ENCODE measurements around the gene ATXN7L1. TPM values are rescaled to one million over a fixed set of nuclear protein-coding genes. Genes with fewer than 3 reads are reported as not detected.
A peak's percentile ranks its signal among the peaks of the same experiment; 100 is the strongest.

ATXN7L1 gene
- polyA plus RNA-seq, 1 of the 3 experiments (the other 2 are of a cell fraction), result 6.0 TPM

- no peak for DNase-seq
- H2AFZ ChIP-seq (ENCODE audit: low read depth), result no peak overlapping the region
- POLR2A ChIA-PET, result no interaction called here
- H3F3A ChIP-seq (replicated peaks; ENCODE audit: insufficient read depth), result peaks cover 10% of the 10 kb centered on the region
- TF ChIP-seq MXI1 (IDR thresholded peaks at IDR 0.05; ENCODE audit: low read depth, low read length) (no peak), YY1 (IDR thresholded peaks at IDR 0.05; ENCODE audit: low read depth) (no peak), POLR2AphosphoS5 (IDR thresholded peaks at IDR 0.05; ENCODE audit: low read depth, low read length) (no peak), ZBTB33 (IDR thresholded peaks at IDR 0.05; ENCODE audit: borderline replicate concordance, low read depth) (no peak), RFX5 (IDR thresholded peaks at IDR 0.05; ENCODE audit: low read length) (no peak), EZH2phosphoT487 (IDR thresholded peaks at IDR 0.05; ENCODE audit: borderline replicate concordance, low read depth) (no peak)
- no peaks in the 10 kb centered on the region for H4K20me1 ChIP-seq (ENCODE audit: insufficient read depth)
- H3K27ac ChIP-seq (ENCODE audit: low read depth in 2 of 2, low read length in 1 of 2), result peak overlapping the region in 1 of 2 experiments; percentile 90; a peak in 2 of 4 replicates
- 0 out of 2 replicates have a peak overlapping the region, but pooled peaks have one; percentile 22 for H3K4me2 ChIP-seq
- no peaks in the 10 kb centered on the region for H3K79me2 ChIP-seq (ENCODE audit: insufficient read depth)
- no peaks in the 10 kb centered on the region for H3K9me2 ChIP-seq
- no peak overlapping the region for H3K4me3 ChIP-seq (ENCODE audit: low read depth in 2 of 2, low read length in 1 of 2)
- no peaks in the 10 kb centered on the region for H3K36me3 ChIP-seq (replicated peaks in 1 of 2; ENCODE audit: control insufficient read depth in 1 of 2, insufficient read depth in 2 of 2, low read length in 1 of 2)
- no peak overlapping the region for H3K9ac ChIP-seq
- no peaks in the 10 kb centered on the region for H3K9me3 ChIP-seq
- 94% methylated on average over 4 of the region's 4 CpGs for WGBS (ENCODE audit: low lambda C conversion rate)
- peaks cover 11 to 44% of the 10 kb centered on the region in 2 experiments for H3K4me1 ChIP-seq (ENCODE audit: control insufficient read depth in 1 of 2, insufficient read depth in 2 of 2, low read depth in 1 of 2, low read length in 1 of 2)
- no peaks in the 10 kb centered on the region for H3K27me3 ChIP-seq (ENCODE audit: insufficient read depth)
- CTCF ChIA-PET, result interaction anchor here (0.7 to 1.6 kb wide), 5 partner anchors 9 to 177 kb away, joined by 3 to 5 read pairs (median 3); no protein-coding TSS in a partner anchor
Observed at GRCh38 chr7:105831824-105832535, 44.4 kb downstream of the ATXN7L1 start.

GRCh38 chr7:105831302-105831620, 45.1 kb downstream of the ATXN7L1 start:
- Histone ChIP-seq H3K27ac (ENCODE audit: low read depth in 2 of 2, low read length in 1 of 2) (peak overlapping the region; percentile 70 to 90; a peak in 3 of 4 replicates), H3K4me2 (peak overlapping the region; percentile 38), H2AFZ (ENCODE audit: low read depth) (no peak overlapping the region), H3K36me3 (replicated peaks in 1 of 2; ENCODE audit: control insufficient read depth in 1 of 2, insufficient read depth in 2 of 2, low read length in 1 of 2) (no peaks in the 10 kb centered on the region), H3K4me1 (ENCODE audit: control insufficient read depth in 1 of 2, insufficient read depth in 2 of 2, low read depth in 1 of 2, low read length in 1 of 2) (peaks cover 11 to 51% of the 10 kb centered on the region in 2 experiments), H3F3A (replicated peaks; ENCODE audit: insufficient read depth) (peaks cover 10% of the 10 kb centered on the region), H3K9ac (no peak overlapping the region; the same call in 1 of the 2 replicates), H4K20me1 (ENCODE audit: insufficient read depth) (no peaks in the 10 kb centered on the region), H3K79me2 (ENCODE audit: insufficient read depth) (no peaks in the 10 kb centered on the region), H3K9me2 (no peaks in the 10 kb centered on the region), H3K4me3 (ENCODE audit: low read depth in 2 of 2, low read length in 1 of 2) (no peak overlapping the region), H3K9me3 (no peaks in the 10 kb centered on the region), H3K27me3 (ENCODE audit: insufficient read depth) (no peaks in the 10 kb centered on the region)
- POLR2A ChIA-PET, result no interaction called here
- CTCF ChIA-PET, result interaction anchor here (1.1 to 1.6 kb wide), 3 partner anchors 11 to 178 kb away, joined by 3 to 5 read pairs (median 3); no protein-coding TSS in a partner anchor
- no peak for DNase-seq
- TF ChIP-seq REST (IDR thresholded peaks at IDR 0.05; ENCODE audit: low read depth, low read length), result no peak
- TF ChIP-seq TEAD4 (IDR thresholded peaks at IDR 0.05; ENCODE audit: borderline replicate concordance, insufficient read depth), result no peak
- TF ChIP-seq GATA2 (CRISPR knock-in tag; IDR thresholded peaks at IDR 0.05), result no peak
- no peak for TF ChIP-seq ZBTB33 (IDR thresholded peaks at IDR 0.05; ENCODE audit: borderline replicate concordance, low read depth)
- no peak for TF ChIP-seq RFX5 (IDR thresholded peaks at IDR 0.05; ENCODE audit: low read length)
- no peak for TF ChIP-seq FOXJ3 (CRISPR knock-in tag; IDR thresholded peaks at IDR 0.05)
- no peak for TF ChIP-seq FOXM1 (IDR thresholded peaks at IDR 0.05; ENCODE audit: low read depth)
- no peak for TF ChIP-seq CTCF (IDR thresholded peaks at IDR 0.05)
- TF ChIP-seq RXRA (IDR thresholded peaks at IDR 0.05; ENCODE audit: borderline replicate concordance, low read depth), result no peak
- TF ChIP-seq MAX (IDR thresholded peaks at IDR 0.05; ENCODE audit: low read depth), result no peak
- WGBS (ENCODE audit: low lambda C conversion rate), result 86% methylated on average over 3 of the region's 3 CpGs

Measured in SK-N-SH (cell line).